ENCODE data around the gene DIP2C.
A peak's percentile ranks its signal among the peaks of the same experiment; 100 is the strongest.
"Not testable (repeated sequence)": the region's sequence is repeated elsewhere in the genome, so short reads cannot be mapped to it uniquely, and the experiment has no call there.

The DIP2C gene

DNA sequence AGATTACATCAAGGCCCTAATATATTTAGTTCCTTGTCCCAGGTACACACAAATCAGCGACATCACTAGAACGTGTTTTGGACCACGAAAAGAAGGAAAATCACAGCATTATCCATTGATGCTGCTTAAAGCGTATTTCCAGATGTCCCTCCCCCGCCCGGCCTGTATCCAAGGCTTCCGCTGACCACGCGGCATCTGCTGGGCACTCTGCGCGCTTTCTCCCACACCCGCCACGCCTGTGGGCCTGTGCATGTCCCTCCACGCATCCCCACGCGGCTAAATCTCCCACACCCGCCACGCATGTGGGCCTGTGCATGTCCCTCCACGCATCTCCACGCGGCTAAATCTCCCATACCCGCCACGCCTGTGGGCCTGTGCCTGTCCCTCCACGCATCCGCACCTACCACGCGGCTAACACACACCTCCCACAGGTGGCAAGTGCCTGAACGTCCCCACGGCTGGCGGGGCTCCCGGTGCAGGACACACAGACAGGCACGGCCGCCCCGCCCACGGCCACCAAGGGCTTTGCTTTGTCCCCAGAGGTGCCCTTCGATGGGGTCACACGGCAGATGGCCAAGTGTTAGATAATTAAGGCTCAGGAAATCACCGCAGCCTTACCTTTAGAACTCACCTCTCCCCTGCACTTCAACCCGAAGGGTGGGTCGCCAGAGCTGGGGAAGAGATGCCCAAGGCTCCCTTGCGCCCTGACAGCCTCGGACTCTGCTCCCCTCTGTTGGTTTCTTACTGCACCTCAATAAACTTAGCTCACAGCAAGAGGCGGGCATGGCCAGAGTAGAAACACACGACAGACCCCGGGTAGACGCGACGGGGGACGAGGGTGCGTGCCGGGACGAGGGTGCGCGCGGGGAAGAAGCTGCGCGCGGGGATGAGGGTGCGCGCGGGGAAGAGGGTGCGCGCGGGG, 49.5 kb downstream of the DIP2C start:
- no peak for DNase-seq

DNA sequence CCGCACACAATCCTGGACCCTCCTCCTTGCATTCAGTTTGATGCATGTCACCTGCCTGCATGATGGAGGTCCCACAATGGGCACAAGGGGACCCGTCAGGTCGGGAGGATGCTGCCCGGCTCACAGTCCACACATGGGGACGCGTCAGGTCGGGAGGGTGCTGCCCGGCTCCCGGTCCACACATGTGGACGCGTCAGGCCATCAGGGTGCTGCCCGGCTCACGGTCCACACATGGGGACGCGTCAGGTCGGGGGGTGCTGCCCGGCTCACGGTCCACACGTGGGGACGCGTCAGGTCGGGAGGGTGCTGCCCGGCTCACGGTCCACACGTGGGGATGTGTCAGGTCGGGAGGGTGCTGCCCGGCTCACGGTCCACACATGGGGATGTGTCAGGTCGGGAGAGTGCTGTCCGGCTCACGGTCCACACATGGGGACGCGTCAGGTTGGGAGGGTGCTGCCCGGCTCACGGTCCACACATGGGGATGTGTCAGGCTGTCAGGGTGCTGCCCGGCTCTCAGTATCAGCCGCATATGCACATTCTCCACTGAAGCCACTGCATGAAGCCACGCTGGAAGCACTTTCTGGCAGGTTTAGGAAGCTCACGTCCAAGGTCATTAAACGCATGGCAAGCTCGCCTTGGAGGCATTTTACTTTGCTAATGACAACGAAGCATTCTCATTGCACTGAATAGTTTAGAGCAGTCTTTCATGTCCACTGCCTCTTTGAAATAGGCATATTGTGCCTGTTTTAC, 50.3 kb downstream of the DIP2C start:
- DNase-seq: no peak

DNA sequence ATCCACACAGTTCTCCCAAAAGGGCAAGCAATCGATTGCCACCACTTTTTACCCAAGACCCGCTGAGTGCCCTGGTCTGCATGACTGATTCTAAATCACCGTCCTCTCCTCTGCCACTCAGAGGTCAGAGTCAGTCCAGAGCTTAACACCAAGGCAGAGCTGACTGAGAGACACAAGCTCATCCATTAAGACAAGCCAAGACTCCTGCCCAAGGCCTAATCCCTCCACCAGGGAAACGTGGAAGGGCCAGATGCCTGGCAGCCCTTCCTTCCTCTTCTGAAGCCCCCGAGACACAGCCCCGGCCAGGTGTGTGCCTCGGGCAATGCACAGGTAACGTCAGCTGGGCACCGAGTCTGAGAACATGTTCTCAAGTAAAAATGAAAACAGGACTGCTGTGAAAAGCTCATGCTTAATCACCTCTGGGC, 51.7 kb downstream of the DIP2C start:
- no peak for DNase-seq

DNA sequence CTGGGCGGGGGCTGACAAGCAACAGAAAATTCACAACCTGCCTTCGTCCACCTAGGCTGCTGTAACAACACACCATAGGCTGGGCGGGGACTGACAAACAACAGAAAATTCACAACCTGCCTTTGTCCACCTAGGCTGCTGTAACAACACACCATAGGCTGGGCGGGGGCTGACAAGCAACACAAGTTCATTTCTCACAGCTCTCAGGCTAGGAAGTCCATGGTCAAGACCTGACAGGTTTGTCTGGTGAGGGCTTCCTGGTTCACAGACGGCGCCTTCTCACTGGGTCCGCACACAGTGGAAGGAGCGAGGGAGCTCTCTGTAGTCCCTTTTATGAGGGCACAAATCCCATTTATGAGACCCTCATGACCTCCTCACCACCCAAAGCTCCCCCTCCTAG, 52.2 kb downstream of the DIP2C start:
- no peak for DNase-seq

DNA sequence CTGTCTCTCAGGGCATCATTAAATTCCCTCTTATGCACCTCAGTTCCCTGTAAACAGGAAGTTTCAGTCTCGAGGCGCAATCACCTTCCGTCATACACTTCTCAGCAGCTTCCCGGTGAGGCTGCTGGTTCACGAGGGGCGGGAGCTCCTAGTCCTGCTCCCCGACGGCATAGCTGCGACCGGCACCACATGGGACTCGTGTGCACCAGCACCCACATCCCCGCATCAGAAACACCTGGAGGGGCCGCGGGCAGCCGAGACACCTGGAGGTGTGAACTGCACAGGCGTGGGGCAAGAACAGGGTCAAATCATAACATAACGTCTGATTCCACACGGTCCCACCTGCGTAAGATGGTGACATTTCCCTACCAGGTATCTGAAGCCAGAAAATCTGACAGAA, 52.7 kb downstream of the DIP2C start:
- no peak for DNase-seq

DNA sequence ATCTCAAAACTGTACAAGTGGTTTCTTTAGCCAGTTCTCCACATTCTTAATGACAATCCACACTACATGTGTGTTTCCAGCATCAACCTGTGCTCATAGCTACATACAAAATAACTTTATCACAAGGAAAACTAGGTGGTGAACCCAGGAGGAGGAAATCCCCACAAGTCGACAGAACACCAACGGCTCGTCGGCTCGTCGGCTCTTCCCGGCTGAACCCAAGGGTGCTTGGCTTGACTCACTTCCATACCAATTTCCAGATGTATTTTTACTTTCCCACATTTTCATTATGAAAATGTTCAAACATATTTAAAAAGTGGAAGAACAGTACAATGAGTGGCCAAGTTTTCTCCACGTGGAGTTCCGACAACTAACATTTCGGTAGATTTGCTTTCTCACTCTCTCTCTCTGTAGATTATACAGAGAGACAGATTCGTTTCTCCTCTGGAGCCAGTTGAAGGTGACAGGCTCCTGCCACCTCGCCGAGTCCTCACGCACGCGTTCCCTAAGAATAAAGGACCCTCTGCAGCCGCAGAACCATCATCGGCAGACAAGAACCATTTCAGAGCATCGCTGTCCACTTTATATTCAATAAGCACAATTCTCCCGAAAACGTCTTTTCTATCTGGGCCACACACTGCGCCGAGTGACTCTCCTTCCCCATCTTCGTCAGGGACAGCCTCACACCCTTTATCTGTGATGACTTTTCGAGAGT, 53.3 kb downstream of the DIP2C start:
- DNase-seq: no peak

DNA sequence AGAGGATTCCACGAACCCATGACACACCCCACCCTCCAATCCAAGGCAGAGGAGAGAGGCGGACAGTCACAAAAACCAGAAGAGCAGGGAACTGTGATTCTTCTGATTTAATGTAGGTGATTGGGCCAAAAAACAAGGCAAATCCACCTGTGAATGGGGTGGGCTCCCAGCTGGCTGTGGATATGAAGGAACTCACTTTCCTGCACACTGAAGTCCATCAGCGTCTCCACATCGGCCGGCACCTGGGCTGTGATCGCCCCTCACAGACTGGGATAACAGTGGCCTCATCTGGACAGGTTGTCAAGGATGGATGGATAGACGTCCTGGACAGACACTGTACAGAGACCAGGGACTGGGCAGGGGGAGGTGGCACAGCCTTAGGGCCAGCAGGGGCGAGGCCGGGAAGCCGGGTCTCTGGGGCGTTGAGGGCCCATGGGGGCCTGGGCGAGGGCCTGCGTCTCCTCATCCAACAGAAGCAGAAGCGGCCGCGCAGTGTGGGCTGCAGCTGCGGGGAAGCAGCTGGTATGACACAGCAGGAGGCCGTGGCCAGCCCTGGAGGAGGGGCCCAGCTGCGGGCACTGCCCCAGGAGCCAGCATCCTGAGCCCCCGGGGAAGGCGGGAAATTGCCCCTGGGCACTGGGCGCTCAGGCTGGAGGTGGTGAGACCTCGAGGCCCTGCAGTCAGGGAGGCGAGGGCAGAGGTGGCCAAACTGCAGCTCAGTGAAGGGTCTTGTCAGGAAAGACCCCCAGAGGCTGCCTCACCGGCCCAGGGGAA, 54.2 kb downstream of the DIP2C start:
- DNase-seq: no peak

DNA sequence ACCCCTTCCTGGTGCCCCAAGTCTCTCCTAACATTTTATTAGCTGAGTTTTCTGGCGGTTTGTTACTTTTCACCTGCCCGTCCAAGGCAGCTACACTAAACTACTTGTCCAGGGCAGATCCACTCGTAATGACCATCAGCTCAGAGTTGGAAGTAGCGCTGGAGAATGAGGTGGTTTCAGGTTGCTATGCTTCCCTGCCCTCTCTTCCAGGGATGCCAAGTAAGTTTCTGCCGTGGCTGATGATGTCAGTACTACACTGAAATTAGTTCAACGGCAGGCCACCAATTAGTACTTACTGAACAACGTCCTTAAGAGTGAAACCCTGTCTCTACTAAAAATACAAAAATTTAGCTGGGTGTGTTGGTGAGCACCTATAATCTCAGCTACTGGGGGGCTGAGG, 55.2 kb downstream of the DIP2C start:
- DNase-seq: no peak

DNA sequence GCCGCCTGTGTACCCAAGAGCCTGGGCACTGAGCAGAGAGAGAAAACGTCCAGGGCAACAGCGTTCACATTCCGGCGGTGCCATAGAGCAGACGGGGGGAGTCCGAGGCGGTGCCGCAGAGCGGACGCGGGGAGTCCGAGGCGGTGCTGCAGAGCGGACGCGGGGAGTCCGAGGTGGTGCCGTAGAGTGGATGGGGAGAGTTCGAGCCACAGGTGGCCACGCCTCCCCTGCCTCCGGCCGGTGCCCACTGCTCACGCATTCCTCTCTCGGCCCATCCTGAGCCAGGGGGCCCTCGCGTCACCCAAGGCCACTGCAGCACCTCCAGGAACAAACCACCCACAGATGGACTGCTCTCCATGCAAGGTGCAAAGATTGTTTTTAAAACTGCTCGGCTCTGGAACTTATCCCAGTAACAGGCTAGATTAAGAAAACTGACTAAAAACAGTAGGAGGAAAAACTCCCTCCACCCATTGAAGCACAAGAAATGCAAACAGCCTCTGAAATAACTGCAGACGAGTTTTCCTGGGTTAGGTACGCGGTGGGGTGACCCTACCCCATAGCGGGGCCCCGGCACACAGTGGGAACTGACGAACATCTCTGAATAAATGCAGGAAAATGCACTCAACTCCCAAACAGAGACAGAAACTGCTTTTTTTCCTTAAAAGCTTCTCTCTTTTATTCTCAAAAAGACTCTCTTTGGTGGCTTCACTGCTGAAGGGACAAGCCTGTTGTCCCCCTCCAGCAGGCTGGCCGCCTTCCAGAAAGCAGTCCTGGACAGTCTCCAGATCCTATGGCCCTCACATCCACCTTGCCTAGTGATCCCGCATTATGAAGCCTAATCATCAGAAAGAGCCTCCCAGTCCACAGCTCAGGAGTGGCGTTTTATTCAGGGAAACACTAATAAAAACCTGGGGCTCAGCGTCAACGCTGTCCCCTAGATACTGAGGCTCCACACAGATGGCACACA, 55.9 kb downstream of the DIP2C start:
- DNase-seq: peak in 1 of 2 experiments; percentile 12

DNA sequence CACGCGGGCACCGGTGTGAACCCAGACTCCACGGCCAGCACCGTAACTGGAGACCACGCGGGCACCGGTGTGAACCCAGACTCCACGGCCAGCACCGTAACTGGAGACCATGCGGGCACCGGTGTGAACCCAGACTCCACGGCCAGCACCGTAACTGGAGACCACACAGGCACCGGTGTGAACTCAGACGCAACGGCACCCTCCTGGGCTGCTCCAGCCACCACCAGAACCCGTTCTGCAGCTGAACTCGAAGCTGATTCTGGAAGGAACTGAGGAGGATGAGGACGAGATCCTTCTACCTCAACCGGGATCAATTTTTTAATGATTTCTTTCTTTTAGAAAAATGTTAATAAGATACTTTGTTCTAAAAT, 56.7 kb downstream of the DIP2C start:
- DNase-seq: not testable (repeated sequence)

DNA sequence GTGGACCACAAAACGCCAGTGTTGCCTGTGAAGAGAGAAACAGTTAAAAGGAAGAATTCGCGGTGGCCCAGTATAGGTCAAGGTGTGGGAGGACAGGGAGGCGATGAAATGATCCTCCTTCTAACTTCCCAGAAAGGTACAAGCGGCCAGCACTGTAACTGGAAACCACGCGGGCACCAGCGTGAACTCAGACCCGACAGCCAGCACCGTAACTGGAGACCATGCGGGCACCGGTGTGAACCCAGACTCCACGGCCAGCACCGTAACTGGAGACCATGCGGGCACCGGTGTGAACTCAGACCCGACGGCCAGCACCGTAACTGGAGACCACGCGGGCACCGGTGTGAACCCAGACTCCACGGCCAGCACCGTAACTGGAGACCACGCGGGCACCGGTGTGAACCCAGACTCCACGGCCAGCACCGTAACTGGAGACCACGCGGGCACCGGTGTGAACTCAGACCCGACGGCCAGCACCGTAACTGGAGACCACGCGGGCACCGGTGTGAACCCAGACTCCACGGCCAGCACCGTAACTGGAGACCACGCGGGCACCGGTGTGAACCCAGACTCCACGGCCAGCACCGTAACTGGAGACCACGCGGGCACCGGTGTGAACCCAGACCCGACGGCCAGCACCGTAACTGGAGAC, 57.2 kb downstream of the DIP2C start:
- not testable (repeated sequence) for DNase-seq

DNA sequence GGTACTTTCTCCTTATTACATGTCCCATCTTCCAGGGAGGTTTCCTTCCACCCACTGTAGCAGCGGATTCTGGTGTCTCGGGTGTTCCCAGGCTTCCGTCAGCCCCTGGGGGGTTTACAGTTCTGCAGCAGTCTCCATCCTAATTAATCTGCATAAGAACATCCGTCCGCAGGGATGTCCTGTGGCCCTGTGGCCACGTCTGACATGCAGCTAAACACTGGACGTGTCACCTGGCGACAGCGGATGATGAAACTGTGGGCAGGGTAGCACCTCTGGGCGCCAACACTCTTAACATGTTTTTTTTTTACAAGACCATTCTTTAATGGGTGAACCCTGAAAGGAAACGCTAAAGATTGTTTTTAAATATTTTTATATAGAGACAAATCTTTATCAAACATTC, 58.2 kb downstream of the DIP2C start:
- no peak for DNase-seq

DNA sequence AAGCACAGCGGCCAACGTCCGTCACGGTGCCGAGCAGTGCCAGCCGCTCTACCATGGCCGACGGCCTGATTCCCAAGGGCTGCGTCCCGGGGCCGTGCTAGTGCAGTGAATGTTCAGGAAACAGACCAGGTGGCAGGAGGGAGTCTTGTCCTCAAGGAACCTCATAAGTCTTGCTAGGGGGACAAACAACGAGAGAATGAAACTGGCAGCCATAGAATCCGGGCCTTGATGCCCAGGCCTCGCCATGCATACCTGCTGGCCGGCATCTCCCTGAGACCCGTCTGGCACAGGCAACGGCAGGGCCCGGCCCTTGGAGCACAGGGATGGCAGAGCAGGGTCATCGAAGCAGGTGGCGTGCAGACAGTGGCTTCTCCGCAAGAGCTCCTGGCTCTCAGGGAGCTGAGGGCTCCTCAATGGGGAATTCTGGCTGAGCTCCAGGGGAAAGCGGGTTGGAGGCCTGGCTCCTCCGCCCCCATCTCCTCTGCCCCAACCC, 58.8 kb downstream of the DIP2C start:
- DNase-seq: no peak

DNA sequence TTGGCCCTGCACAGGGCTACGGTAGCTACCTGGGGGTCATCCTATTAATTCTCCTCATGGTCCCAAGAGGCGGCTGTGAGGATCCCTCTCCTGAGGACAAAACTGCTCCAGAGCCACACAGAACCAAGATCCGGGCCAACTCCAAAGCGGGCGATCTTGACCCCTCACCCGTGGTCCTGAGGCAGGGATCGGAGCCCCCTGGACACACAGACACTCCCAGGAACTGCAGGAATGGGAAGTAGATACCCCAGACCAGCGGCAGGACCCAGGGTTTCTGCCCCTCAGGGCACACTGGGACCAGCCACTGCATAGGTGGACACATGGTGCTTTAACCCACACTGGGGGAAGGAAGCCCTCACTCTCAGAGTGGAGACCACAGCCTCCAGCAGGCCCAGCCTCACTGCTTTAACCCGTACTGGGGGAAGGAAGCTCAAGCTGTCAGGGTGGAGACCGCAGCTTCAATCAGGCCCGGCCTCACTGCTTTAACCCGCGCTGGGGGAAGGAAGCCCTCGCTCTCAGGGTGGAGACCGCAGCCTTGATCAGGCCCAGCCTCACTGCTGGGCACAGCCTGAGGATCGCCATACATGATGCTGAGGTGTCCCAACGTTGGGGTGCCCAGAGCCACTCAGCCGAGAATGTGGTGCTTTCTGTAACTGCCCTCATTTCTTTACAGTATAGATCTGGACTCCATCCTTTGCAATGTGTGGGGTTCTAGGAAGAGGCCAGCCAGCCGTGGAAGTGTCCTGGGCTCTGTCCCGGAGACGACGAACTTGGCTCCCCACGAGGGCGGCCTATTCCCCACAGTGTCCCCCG, 60.1 kb downstream of the DIP2C start:
- no peak for DNase-seq

DNA sequence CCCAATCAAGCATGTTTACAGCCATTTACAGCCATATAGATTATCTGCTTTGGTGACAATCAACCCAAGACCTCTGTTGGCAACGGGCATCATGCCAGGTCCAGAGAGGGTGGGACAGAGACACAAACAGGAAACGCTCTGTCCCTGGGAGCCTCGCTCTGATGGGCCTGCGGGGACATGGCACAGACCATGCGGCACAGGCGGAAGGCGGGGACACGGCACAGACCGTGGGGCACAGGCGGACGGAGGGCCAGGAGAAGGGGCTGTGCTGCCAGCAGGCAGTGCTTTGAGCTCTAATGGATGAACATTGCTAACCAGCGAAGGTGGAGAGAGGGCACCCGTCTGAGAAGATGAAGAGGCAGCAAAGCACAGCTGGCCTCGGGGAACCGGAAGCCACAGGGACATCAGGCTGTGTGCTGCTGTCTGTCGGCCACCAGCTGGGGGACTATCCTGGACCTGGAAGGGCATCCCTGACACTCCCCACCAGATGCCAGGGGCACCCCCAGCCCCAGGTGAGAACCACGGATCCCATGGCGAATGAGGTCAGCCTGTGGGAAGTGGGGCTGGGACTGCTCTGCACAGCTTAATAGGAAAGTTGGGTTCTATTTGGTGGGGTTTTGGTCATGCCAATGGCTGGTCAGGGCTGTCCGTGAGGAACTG, 61.0 kb downstream of the DIP2C start:
- no peak for DNase-seq

DNA sequence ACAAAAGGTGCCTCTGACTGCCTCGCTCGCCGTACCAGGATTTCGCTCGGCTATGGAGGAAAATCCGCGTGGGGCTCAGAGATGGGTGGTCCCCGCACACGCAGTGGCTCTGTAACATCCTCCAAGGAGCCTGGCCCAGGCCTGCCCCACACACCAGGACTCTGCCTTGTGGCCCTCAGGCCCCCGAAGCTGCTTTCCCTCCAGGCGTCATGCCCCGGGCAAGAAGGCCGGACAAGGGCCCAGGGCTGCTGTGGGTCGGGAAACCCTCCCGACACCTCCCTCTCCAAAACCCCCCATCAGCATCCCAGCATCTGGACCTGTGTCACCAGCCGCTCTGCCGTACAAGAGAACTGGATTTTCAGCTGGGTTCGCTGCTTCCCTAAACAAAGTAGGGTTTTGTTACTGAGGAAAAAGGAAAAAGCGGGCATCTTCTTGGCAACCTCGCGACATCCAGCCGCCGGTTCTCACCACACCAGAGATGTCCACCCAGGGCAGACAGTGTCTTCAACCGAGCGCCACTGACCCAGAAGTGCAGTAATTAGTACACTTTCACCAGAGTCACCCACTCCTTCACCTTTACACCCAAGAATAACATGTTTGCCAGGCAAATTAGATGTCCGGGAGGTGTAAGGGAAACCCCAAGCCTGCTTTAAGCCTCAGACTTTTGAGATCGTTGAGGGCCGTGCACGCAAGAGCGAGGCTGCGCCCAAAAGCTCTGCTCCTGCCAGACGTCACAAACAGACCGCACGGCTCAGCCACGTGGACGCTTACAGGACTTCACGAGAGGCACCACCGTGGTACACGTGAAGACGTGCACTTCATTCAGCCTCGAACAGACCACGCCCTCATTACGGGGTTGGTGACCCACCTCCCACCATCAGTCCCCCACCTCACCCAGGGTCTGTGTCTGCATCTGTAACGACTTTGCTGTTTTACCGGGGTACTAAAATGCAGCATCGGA, 62.2 kb downstream of the DIP2C start:
- no peak for DNase-seq

DNA sequence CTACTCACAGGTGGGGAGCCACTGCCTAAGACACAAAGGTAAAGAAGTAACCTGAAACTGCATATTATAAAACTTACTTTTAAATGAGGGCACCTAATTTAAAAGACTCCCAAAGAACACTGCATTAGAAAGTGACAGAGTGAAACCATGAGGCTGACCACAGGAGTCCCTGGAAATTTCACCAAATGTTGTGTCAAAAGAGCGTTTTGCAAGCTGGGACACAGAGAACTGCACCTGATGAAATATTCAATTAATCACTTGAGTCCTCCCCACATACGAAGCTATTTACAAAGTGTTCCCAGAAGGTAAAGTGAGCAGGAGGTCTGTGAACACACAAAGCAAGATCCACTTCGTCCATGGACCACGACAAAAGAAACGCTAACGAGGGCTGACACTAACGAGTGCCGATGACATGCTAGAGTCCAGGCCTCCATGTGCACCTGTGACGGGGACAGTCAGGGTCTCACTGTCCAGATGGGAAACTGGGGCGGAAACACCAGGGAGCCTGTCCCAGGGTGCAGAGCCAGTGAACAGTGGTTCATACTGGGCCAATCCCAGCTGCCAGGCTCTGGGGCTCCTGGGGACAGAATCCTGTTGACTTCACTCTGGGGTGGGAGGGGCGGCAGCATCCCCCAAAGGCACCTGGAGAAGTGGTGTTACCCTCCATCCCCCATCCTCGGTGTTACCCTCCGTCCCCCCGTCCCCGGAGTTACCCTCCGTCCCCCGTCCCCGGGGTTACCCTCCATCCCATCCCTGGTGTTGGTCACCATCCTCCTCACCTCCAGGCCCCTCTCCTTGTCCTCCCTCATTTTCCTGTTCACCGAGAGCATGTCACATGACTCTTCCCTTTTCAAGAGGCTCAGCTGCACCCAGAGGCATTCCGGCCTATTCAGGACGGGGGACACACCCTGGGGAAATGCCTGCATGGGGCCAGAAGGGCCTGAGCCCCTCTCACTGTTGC, 63.4 kb downstream of the DIP2C start:
- DNase-seq: no peak
